Measurements from ENCODE around the gene TCF20. TPM values are rescaled to one million over a fixed set of nuclear protein-coding genes. Genes with fewer than 3 reads are reported as not detected.

TCF20 gene
- total and polyA plus RNA-seq, 8 donors: 5.8 to 50.0 (median 18.8) TPM

DNA sequence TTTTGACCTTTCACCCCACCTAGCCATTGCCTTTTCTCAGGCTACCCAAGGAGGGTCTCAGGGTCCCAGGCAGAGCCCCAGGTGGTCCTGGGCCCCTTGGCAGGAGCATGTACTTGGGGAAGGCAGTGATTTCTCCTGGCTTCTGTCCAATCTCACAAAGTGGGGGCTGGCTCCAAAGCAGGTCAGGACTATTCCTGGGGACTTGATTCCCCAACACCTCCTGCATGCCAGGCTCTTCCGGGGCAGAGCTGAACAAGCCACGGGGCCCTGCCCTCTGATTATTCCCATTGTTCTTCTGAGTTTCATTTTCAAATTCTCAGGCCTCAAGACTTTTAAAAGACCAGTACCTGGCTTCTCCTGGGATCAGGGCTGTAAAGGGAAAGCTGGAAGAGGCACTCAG, 1.5 kb upstream of the TCF20 start:
- no peak overlapping the region for H3K4me3 ChIP-seq
- no peaks in the 10 kb centered on the region for H3K36me3 ChIP-seq
- H3K27me3 ChIP-seq: no peaks in the 10 kb centered on the region
- H3K27ac ChIP-seq: peak overlapping the region in 4 of 5 donors; percentile 16 to 69 (median 38)
- no peaks in the 10 kb centered on the region for H3K9me3 ChIP-seq
- no peak for TF ChIP-seq POLR2A (IDR thresholded peaks at IDR 0.05)
- TF ChIP-seq EP300 (IDR thresholded peaks at IDR 0.05): no peak
- no peak for TF ChIP-seq POLR2AphosphoS5 (IDR thresholded peaks at IDR 0.05)
- TF ChIP-seq, protein P1, sequence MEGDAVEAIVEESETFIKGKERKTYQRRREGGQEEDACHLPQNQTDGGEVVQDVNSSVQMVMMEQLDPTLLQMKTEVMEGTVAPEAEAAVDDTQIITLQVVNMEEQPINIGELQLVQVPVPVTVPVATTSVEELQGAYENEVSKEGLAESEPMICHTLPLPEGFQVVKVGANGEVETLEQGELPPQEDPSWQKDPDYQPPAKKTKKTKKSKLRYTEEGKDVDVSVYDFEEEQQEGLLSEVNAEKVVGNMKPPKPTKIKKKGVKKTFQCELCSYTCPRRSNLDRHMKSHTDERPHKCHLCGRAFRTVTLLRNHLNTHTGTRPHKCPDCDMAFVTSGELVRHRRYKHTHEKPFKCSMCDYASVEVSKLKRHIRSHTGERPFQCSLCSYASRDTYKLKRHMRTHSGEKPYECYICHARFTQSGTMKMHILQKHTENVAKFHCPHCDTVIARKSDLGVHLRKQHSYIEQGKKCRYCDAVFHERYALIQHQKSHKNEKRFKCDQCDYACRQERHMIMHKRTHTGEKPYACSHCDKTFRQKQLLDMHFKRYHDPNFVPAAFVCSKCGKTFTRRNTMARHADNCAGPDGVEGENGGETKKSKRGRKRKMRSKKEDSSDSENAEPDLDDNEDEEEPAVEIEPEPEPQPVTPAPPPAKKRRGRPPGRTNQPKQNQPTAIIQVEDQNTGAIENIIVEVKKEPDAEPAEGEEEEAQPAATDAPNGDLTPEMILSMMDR (IDR thresholded peaks at IDR 0.05): no peak
- peak; percentile 34 to 68 for DNase-seq
- intact Hi-C loops (cut with DNase I; ENCODE audit: low total_unique reads): no loop called here
- peaks cover 15 to 45% (median 36%) of the 10 kb centered on the region in 4 donors for H3K4me1 ChIP-seq
- WGBS, 5 donors: 27 to 58% (median 32%) methylated on average over 2 of the region's 2 CpGs

DNA sequence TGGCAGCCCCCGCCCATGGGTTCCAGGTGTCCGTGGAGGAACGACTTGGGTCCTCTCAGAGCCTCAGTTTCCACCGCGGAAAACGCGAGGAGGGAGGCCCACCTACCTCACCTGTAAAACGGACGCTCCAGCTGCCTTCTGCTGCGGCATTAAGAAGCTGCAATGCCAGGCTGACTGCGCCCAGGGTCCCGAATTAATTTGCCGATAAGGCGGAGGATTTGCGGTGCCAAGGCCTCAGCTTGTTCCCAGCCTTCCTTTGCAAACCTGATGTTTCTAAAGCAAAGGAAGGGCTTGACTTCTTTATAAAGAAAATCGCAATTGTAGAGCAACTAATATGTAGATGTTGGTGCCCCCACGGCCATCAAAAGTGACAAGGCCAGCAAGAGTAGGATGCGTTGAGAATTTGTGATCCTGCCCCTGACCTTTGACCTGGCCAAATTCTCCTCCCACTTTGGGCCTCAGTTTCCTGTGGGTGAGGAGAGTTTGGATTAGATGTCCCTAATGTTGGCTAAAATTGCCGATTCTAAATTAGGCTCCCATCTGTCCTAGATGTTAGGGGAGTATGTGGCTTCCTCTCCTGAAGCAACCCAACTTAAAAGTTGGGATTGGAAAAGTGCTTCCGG, 849 bp upstream of the TCF20 start:
- peak overlapping the region; percentile 98 to 99 (median 99) for H3K4me3 ChIP-seq
- no peak for DNase-seq
- intact Hi-C loops (cut with DNase I; ENCODE audit: low total_unique reads): no loop called here
- no peaks in the 10 kb centered on the region for H3K36me3 ChIP-seq
- H3K27me3 ChIP-seq: no peaks in the 10 kb centered on the region
- peak overlapping the region in 4 of 5 donors; percentile 67 to 96 (median 93) for H3K27ac ChIP-seq
- 75 to 83% (median 83%) methylated on average over 20 of the region's 20 CpGs for WGBS, 5 donors
- H3K9me3 ChIP-seq: no peaks in the 10 kb centered on the region
- TF ChIP-seq EP300 (IDR thresholded peaks at IDR 0.05) (no peak), POLR2A (IDR thresholded peaks at IDR 0.05) (no peak), POLR2AphosphoS5 (IDR thresholded peaks at IDR 0.05) (no peak)
- TF ChIP-seq, protein P1 (IDR thresholded peaks at IDR 0.05): no peak
- peaks cover 16 to 49% (median 41%) of the 10 kb centered on the region in 4 donors for H3K4me1 ChIP-seq

DNA sequence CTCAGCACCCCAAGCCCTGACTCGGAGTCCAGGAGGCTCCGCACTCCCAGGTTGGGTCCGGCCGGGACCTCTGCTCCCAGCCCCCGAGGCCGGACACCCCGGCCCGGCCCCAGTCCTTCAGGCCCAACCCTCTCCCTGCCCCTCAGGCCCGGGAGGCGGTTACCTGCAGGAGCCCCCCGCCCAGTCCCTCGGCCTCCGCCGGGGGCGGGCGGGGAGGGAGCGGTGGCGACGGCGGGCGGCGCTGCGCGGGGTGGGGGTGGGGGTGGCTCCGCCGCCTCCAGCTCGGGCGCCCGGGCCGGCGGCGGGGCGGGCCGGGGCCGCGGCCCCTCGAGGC, 310 bp downstream of the TCF20 start:
- peaks cover 24 to 61% (median 44%) of the 10 kb centered on the region in 4 donors for H3K4me1 ChIP-seq
- TF ChIP-seq, protein P1 (IDR thresholded peaks at IDR 0.05): no peak
- no peak for TF ChIP-seq POLR2A (IDR thresholded peaks at IDR 0.05)
- no peak for TF ChIP-seq POLR2AphosphoS5 (IDR thresholded peaks at IDR 0.05)
- no peak for TF ChIP-seq EP300 (IDR thresholded peaks at IDR 0.05)
- H3K27ac ChIP-seq: peak overlapping the region; percentile 91 to 96 (median 95)
- 1 to 3% (median 2%) methylated on average over 7 to 37 of the region's 37 CpGs; no CpG with 5 or more reads in 1 of the 5 donors for WGBS, 5 donors
- no peaks in the 10 kb centered on the region for H3K9me3 ChIP-seq
- no peaks in the 10 kb centered on the region for H3K27me3 ChIP-seq
- intact Hi-C loops (cut with DNase I; ENCODE audit: low total_unique reads): no loop called here
- peak overlapping the region; percentile 98 to 99 (median 99) for H3K4me3 ChIP-seq
- peak in 1 of 2 donors; percentile 75 for DNase-seq
- H3K36me3 ChIP-seq: no peaks in the 10 kb centered on the region

DNA sequence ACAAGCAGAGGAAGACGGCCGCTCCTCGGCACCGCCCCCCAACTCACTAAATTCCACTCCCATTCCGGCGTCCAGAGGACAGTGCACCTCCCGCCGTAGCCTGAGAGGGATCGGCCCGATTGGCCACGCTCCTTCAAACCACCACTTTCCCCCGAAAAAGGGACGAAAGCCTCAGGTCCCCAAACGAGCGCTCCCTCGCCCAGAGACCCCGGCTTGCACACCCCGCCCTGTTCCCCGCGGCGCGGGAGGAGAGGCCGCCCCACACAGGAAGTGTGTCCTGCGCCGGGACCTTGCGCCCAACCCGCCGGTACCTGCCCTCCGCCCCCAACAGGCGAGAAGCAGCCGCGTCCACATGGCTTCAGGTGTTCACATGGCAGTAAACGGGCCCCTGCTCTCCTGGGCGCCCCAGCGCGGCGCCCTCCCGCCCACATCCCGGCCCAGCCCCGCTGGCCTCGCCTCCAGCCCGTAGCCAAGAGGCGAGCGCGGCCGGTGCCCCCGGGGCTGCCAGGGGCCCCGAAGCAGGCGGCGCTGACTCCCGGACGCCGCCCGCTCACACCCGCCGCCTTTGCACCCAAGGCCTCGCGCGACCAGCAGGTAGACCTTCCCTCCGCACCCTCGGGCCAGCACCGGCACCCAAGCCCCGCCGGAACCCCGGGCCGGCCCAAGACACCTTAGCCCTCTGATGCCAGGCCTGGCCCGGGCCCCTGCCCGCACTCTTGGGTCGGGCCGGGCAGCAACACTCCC, 849 bp downstream of the TCF20 start:
- Histone ChIP-seq H3K9me3 (no peaks in the 10 kb centered on the region), H3K4me1 (peaks cover 24 to 66% (median 45%) of the 10 kb centered on the region in 4 donors), H3K36me3 (no peaks in the 10 kb centered on the region), H3K27me3 (no peaks in the 10 kb centered on the region), H3K4me3 (peak overlapping the region; percentile 98 to 99 (median 99)), H3K27ac (peak overlapping the region; percentile 91 to 96 (median 95))
- 0 to 1% (median 0%) methylated on average over 28 to 70 of the region's 70 CpGs for WGBS, 5 donors
- no peak for TF ChIP-seq POLR2A (IDR thresholded peaks at IDR 0.05)
- TF ChIP-seq, protein P1 (IDR thresholded peaks at IDR 0.05): peak in 2 of 7 experiments; percentile 6 to 23
- TF ChIP-seq EP300 (IDR thresholded peaks at IDR 0.05): no peak
- TF ChIP-seq POLR2AphosphoS5 (IDR thresholded peaks at IDR 0.05): peak in 2 of 3 donors; percentile 35 to 44
- DNase-seq: peak; percentile 80 to 90
- intact Hi-C loops (cut with DNase I; ENCODE audit: low total_unique reads): no loop called here
